GM19099 (cell line): ENCODE results near the gene ENTHD1.

Experiments
- POLR2A ChIP-seq: IDR thresholded peaks from 3 replicates; pipeline ENCODE4 v1.6.1; 2011; ENCODE audit warnings: low read depth; ENCODE audit not compliant: insufficient read length; ENCODE audit errors: extremely low read depth

The ENTHD1 gene

DNA sequence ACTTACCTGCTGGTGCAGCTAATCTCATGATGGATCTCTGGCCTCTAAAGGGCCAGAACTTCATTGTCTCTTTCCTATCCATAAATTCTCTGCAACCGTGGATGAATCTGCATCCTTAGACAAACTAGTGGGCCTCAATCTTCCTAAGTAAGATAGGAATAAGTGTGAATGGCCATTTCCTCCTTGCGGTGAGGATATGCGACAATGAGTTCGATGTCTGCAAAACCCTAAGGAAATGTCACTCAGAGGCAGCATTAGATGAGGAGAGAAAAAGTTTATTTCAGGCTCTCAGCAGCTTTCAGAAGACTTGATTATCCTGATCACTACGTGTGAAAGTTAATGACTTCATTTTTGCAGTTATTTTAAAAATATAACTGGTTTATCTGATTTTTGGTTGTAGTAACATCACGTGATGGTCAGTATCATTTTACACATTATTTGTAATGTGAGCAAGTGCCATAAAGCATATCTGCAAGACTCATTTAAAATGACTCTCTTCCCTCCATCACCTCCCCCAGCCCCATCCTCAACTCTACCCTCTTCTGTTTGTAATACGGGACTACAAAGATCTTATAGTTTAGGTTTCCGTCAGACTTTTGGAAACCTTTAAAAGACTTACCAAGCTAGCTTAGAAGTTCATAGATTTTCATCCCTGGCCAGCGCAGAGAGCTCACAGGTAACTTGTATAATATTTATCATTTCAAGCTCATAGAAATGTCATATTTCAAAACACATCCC is 17.5 kb upstream of the ENTHD1 start:
- no peak for TF ChIP-seq POLR2A

DNA sequence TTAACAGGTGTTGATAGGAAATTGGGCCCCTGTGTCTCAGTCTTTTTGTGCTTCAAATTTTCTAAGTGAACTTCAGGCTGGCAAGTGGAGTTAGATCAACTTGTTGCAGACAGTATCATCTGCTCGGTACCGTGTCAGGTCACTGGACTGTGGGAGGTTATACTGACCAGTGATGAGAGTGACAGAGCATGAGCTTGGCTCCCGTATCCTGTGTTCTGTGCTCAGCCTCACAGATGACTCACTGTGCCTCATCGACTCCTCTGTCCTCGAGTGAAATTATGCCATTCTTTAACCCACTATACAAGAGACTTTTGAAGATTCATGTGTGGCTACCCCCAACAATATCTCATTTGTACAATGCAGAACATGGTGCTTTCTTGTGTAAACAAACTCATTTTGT is 15.2 kb upstream of the ENTHD1 start:
- no peak for TF ChIP-seq POLR2A

DNA sequence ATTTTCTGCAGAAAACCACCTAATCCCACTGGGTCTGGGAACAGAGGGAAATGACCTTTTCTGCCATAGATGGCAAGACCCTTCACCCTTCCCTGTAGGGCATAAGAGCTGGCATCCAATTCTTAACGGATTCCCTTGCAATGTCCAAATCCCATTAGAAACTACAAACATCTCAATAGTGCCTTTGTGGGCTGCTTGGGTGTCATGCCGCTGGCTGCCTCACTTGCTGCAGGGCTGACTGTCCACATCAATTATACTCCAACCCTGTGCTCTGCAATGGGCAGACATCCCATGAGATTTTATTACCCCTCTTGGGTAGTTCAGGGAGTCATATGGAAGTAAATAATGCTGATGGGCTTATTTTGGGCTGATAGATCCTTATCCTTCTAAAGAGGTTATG is 14.6 kb upstream of the ENTHD1 start:
- TF ChIP-seq POLR2A: no peak

DNA sequence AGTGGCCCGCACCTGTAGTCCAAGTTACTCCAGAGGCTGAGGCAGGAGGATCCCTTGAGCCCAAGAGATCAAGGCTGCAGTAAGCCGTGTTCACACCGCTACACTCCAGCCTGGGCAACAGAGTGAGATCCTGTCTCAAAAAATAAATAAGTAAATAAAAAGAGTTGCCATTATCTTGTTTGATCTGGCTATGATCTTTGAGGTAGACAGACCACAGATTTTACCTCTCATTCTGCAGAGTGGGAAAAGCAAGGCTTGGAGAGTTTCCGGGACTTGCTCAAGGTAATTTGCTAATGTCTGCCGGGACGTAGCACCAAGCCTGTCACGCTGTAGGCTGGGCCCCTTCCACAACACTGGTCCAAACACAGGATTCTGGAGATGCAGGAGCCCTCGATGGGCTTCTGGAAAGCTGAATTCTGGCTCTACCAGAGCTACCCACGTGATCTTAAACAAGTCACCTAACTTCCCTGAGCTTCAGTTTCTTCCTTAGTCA is 14.1 kb upstream of the ENTHD1 start:
- no peak for TF ChIP-seq POLR2A

DNA sequence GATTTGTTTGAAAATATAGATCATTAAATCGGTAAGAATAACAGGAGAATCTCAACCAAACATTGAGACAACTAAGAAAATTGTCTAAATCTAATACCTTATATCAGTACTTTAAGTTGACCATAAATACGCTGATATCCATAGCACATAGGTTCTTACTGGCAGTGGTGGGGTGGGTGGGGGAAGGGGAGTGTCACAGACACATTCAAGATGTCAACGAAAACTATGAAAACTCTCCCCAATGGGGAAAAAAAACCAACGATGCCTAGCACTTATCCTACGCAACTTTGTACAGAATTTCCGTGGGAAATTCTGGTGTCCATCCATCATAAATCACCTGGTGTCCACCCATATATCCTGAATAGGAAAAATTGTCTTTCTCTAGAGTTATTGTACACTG is 13.5 kb upstream of the ENTHD1 start:
- no peak for TF ChIP-seq POLR2A

DNA sequence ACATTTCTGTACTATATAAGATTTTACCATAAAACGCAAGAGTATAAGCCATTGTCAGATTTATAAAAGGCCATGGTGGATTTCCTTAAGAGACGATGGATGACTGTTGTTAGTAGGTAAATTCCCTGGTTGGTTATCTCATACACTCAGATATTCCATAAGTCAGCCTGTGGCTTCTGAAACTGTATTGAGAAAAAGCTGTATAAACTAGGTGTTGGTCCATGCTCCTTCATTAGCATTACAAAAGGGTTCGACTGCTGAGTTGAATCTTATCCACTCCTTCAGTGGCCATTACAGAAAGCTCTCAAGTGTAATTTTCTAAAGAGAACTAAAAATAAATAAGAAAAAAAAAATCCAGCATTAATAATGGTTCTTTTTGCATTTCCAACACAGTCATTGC is 12.6 kb upstream of the ENTHD1 start:
- no peak for TF ChIP-seq POLR2A

DNA sequence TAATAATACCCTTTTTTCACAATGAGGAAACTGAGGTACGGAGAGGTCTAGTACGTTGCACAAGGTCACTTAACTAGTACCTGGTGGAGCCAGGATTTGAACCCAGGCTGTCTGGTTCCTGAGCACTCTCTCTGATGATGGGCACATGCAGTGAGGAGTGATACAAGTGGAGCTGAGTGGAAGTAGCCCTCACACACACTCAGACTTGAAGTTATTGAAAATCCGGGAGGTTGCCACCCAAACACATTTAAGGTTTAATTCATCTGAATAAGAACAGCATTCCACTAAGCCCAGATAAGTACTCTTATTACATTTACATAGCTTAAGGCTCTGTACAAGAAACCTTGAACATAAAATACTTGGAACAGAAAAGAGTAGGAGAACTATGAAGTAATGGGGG is 12.1 kb upstream of the ENTHD1 start:
- TF ChIP-seq POLR2A: no peak

DNA sequence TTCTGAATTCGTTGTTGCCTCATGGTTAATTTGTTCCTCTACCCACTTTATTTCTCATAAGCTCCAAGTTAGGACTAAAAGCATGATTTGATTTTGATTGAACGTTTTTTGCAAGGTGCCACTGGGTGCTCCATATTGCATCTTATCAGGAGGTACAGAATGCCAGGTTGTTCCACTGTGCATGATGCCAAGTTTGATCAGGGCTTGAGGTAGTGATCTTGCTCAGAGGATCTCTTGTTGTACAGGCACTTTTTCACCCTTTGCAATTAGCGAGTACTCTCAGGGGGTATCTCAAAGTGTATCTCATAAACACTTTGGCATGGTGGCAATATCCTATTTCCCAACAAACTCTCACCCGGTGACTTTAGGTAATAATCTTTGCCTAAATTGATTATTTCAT is 11.3 kb upstream of the ENTHD1 start:
- no peak for TF ChIP-seq POLR2A

DNA sequence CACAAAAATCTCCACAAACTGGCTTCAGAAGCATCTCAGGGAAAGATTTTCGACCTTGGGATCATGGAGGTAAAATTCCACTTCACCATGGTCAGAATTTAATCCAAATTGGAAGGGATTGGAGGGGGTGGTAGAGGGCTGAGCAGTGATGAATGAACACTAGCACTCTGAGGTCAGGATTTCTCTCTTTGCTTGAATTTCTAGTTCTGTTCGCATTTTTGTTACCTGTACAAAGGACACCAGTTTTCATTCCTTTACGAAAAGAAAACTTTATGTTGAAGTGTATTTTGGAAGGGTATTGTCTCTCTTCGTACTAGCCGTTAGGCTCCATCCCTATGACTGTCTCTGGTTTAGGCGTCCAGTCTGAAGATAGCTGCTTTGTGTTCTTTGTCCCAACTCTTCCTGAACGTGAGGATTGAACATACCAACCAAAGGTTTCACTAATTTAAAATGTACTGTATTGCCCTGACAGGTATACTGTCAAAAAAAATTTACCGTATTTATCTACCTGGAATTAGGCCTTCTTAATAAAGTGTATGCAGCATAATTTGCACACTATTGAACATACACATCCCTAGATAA is 8.1 kb upstream of the ENTHD1 start:
- TF ChIP-seq POLR2A: no peak

DNA sequence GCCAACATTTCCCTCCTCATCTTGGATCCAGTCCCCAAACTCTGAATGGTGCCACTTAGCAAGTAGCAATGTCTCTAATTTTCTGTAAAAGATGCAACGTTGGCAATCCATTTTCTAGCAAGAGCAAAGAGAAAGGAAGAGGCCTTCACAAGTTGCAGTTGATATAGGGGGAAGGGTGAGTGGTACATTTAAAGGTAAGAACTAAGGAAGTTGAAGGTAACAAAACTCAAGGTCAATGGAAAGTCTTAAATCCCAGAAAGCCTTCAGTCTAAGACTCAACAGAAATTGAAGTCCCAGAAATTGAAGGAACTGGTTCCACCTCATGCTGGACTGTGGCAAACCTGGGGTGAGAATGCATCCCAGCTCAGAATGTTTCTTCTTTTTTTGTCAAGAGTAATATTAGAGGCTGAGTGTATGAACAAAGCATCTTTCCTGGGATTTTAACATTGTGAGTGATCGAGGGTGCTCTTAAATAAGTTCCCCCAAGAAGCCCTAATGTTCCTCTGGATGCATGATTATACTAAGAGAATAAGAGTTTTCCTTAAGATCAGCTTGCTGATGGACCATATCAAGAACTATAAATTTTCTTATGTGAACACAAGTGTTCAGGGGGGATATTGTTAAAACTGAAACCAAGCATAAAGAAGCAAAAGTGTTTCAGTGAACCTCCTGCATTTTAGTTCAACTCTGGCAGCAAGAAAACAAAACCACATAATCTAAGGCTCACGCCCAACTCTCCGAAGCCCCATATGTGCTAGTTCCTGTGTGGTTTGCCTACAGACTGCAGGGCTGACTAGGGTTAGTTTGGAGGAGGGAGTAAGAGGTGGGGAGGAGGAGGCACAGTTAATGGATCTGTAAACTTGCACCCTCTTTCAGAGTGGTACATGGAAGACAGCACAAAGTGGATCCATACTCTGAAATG is 7.0 kb upstream of the ENTHD1 start, which contains the start of gene GRAP2:
GRAP2 (plus strand) TSS at position 779 of the 922 bp plus-strand sequence. CDS start 46,023 bp downstream, outside the sequence.
- TF ChIP-seq POLR2A: peak; percentile 17

DNA sequence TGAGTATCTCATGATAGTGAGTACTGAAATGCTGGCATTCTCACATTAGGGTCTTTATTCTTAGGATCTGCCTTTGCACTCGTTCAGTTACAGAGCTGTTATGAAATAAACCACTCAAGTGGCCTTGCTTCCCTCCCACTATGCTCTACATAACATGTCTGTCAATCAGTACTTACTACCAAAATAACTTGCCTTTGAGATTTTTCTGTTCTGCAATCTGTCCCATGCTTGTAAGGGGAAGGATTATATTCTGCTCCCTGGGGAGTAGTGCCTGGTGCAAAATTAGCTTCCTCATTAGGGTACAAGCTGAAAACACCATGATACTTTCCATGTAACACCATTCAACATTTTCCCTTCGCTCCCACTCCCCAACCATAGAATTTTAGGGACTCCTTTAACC is 5.4 kb upstream of the ENTHD1 start:
- no peak for TF ChIP-seq POLR2A

DNA sequence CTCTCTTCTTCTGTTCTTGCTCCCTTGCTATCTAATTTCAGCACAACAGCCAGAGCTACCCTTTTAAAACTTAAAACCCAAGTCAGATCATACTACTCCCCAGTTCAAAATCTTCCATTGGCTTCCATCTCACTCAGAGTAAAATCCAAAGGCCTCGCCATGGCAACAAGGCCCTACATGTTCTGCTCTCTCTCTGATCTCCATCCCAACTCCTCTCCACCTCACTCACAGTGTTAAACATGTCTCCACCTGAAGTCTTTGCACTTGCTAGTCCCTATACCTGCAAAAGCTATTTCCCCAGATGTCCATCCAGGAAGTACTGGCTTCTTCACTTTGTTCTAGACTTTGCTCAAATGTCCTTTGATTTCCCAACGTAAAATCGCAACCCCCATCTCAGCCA is 4.3 kb upstream of the ENTHD1 start:
- TF ChIP-seq POLR2A: no peak

DNA sequence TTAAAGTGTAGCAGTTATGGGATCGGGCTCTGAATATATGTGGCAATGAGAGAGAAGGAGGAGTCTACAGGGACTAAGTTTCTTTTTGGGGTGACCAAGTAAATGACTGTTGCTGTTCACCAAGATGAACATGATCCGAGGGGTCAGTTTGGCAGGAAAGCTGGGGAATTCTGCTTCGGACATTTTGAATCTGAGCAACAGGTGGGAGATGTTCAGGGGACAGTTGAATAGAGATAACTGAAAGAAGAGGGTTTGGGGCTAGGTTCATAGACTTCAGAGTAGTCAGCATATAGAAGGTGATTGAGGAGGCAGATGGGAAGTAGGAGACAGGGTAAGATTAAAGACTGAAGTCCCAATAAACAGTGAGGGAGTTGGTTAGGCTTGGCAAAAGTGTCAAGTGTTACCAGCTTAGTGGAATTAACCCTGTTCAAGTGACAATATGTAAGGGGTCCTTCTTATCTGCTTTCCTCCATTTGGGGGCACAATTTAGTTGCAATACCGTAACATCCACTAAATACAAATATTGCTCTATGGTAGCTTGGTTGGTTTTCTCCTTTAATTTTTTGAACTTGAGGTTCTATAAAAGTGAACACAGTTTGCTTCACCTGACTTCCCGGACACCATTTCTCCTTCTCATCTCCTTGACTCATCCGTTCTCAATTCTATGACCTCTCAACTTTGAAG is 2.9 kb upstream of the ENTHD1 start:
- TF ChIP-seq POLR2A: no peak

DNA sequence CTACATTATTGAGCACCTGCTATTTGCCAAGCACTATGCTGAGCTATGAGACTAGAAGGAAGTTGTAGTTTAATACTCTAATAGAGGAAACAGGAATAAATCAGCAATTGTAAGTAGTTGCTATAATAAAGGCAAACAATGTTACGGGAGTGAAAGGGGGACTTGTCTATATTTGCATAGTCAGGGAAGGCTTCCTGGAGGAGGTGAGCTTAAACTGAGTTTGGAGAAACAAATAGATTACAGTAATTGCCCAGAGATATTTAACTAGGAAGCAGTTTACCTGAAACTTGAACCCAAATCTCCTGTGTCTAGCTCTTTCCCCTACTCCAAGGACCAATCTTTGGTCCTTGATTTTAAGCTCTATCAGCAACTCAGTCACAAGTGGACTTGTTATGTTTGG is 2.1 kb upstream of the ENTHD1 start:
- TF ChIP-seq POLR2A: no peak

DNA sequence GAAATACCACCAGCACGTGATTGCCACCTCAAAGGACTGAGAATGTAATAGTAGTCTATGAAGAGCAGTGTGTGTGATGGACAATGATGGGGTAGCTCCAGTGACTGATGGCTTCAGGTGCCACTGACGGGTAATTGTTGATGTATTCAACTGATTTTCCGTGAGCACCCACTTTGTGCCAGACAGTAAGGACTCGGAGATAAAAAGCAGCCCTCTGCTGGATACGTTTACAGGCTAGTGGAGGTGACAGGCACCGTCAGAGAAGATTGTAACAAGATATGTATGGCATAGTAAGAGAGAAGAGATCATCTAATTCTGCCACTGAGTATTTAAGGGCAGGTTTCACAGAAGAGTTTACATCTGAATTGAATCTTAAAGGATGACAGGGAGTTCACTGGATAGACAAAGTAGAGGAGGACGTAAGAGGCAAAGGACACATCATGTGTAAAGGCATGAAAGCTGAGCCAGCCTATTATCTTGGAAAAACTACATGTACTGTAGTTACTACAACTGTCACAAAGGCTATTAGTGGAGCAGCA is 1.1 kb upstream of the ENTHD1 start:
- TF ChIP-seq POLR2A: no peak
